Nephron (organoid): Measurements from ENCODE around the gene RNF220.

Source experiments
- H3K27ac Mint-ChIP-seq, 3 experiments: 2 replicates each; pipeline ENCODE4 v1.8.0; 2020; ENCODE audit warnings: mixed read lengths in 3 of 3, mild to moderate bottlenecking in 2 of 3, moderate library complexity in 1 of 3
- H3K27me3 Mint-ChIP-seq: 2 replicates; pipeline ENCODE4 v1.8.0; 2021; ENCODE audit warnings: low read depth, mild to moderate bottlenecking, moderate library complexity, mixed read lengths
- H3K36me3 Mint-ChIP-seq: 2 replicates; pipeline ENCODE4 v1.8.0; 2020; ENCODE audit warnings: low read depth, mixed read lengths
- H3K4me1 Mint-ChIP-seq: 2 replicates; pipeline ENCODE4 v1.8.0; 2020; ENCODE audit warnings: mixed read lengths
- H3K4me3 Mint-ChIP-seq, 3 experiments: 2 replicates each; pipeline ENCODE4 v1.8.0; 2020; ENCODE audit warnings: mild to moderate bottlenecking in 3 of 3, mixed read lengths in 3 of 3, moderate library complexity in 2 of 3
- H3K9me3 Mint-ChIP-seq: 2 replicates; pipeline ENCODE4 v1.8.0; 2020; ENCODE audit warnings: mixed read lengths
- TF ChIP-seq, protein P1 (sequence below), 3 experiments: fragments of 200-600 bp; sonication (generic); IDR thresholded peaks; one replicate each; pipeline ENCODE4 v1.5.0; 2021; ENCODE audit warnings: antibody characterized with exemption in 3 of 3; ENCODE audit not compliant: unreplicated experiment in 3 of 3

RNF220 gene

DNA sequence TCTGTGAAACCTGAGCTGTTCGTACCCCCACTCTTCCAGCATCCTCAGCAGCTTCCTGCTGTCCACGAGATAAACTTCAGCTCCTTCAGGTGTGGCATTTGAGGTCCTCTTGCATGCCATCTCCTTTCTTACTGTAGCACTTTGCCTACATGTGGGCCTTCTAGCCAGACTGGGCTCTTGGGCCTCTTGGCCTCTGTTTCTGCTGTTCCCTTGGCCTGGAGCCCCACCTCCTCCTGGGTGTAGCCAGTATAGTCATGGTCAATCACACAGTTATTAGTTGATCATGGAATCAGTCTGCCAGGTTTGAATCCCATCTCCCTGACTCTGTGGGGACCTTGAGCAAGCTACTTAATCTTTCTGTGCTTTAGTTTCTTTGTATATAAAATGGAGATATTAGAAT lies 242.8 kb downstream of the RNF220 start:
- Mint-ChIP-seq H3K36me3 (peaks cover 63% of the 10 kb centered on the region), H3K4me1 (peaks cover 43% of the 10 kb centered on the region), H3K4me3 (no peak overlapping the region), H3K27ac (no peak overlapping the region), H3K27me3 (peaks cover 18% of the 10 kb centered on the region), H3K9me3 (no peaks in the 10 kb centered on the region)
- TF ChIP-seq, protein P1, sequence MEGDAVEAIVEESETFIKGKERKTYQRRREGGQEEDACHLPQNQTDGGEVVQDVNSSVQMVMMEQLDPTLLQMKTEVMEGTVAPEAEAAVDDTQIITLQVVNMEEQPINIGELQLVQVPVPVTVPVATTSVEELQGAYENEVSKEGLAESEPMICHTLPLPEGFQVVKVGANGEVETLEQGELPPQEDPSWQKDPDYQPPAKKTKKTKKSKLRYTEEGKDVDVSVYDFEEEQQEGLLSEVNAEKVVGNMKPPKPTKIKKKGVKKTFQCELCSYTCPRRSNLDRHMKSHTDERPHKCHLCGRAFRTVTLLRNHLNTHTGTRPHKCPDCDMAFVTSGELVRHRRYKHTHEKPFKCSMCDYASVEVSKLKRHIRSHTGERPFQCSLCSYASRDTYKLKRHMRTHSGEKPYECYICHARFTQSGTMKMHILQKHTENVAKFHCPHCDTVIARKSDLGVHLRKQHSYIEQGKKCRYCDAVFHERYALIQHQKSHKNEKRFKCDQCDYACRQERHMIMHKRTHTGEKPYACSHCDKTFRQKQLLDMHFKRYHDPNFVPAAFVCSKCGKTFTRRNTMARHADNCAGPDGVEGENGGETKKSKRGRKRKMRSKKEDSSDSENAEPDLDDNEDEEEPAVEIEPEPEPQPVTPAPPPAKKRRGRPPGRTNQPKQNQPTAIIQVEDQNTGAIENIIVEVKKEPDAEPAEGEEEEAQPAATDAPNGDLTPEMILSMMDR (IDR thresholded peaks at IDR 0.05; ENCODE audit: unreplicated experiment in 3 of 3): no peak

- Mint-ChIP-seq H3K27ac (peak overlapping the region in 1 of 3 experiments; percentile 14), H3K4me3 (no peak overlapping the region), H3K9me3 (no peaks in the 10 kb centered on the region), H3K36me3 (peaks cover 58% of the 10 kb centered on the region), H3K27me3 (peaks cover 14% of the 10 kb centered on the region), H3K4me1 (peaks cover 37% of the 10 kb centered on the region)
- TF ChIP-seq, protein P1 (IDR thresholded peaks at IDR 0.05; ENCODE audit: unreplicated experiment in 3 of 3): no peak
Observed at GRCh38 chr1:44648529-44649250, 243.6 kb downstream of the RNF220 start.

- peaks cover 51% of the 10 kb centered on the region for H3K36me3 Mint-ChIP-seq
- peaks cover 29% of the 10 kb centered on the region for H3K4me1 Mint-ChIP-seq
- TF ChIP-seq, protein P1 (IDR thresholded peaks at IDR 0.05; ENCODE audit: unreplicated experiment in 3 of 3): no peak
- no peaks in the 10 kb centered on the region for H3K9me3 Mint-ChIP-seq
- peak overlapping the region in 1 of 3 experiments; percentile 25 for H3K27ac Mint-ChIP-seq
- H3K27me3 Mint-ChIP-seq: peaks cover 14% of the 10 kb centered on the region
- no peak overlapping the region for H3K4me3 Mint-ChIP-seq
Observed at GRCh38 chr1:44649788-44650158, 244.7 kb downstream of the RNF220 start.

GRCh38 chr1:44650159-44650831 lies 245.2 kb downstream of the RNF220 start:
- Mint-ChIP-seq H3K9me3 (no peaks in the 10 kb centered on the region), H3K4me3 (no peak overlapping the region), H3K27me3 (peaks cover 14% of the 10 kb centered on the region), H3K4me1 (peaks cover 25% of the 10 kb centered on the region), H3K36me3 (peaks cover 46% of the 10 kb centered on the region), H3K27ac (peak overlapping the region in 1 of 3 experiments; percentile 25)
- TF ChIP-seq, protein P1 (IDR thresholded peaks at IDR 0.05; ENCODE audit: unreplicated experiment in 3 of 3): no peak

DNA sequence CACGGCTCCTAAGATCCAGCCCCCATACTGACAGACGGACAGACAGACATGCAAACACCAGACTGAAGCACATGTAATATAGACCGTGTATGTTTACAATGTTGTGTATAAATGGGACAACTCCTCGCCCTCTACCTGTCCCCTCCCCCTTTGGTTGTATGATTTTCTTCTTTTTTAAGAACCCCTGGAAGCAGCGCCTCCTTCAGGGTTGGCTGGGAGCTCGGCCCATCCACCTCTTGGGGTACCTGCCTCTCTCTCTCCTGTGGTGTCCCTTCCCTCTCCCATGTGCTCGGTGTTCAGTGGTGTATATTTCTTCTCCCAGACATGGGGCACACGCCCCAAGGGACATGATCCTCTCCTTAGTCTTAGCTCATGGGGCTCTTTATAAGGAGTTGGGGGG lies 246.0 kb downstream of the RNF220 start:
- Mint-ChIP-seq H3K27ac (no peak overlapping the region), H3K27me3 (peaks cover 18% of the 10 kb centered on the region), H3K4me1 (peaks cover 20% of the 10 kb centered on the region), H3K36me3 (peaks cover 49% of the 10 kb centered on the region), H3K4me3 (no peak overlapping the region), H3K9me3 (no peaks in the 10 kb centered on the region)
- TF ChIP-seq, protein P1 (IDR thresholded peaks at IDR 0.05; ENCODE audit: unreplicated experiment in 3 of 3): no peak
